Measurements from ENCODE around the gene AZIN2. TPM values are rescaled to one million over a fixed set of nuclear protein-coding genes. Genes with fewer than 3 reads are reported as not detected.

Gene AZIN2
- total RNA-seq, 1 donor from 2014 or later = 0.82 TPM

- Mint-ChIP-seq H3K4me1 (peaks cover 25% of the 10 kb centered on the region), H3K27me3 (no peaks in the 10 kb centered on the region)
- intact Hi-C loops (cut with micrococcal nuclease) = loop anchor here (1.0 kb wide), 9 partner anchors 46 to 477 kb away; partner anchors contain the start of genes AZIN2, RNF19B, S100PBP and YARS1
These were observed 46.3 kb downstream of the AZIN2 start for GRCh38 chr1:33127001-33127823.

GRCh38 chr1:33128781-33129180 lies 47.8 kb downstream of the AZIN2 start:
- CTCF ChIA-PET = no interaction called here
- TF ChIP-seq CTCF (IDR thresholded peaks at IDR 0.05) = no peak
- H3K9me3 Mint-ChIP-seq = peaks cover 4% of the 10 kb centered on the region
- H3K27ac Mint-ChIP-seq = peak overlapping the region; percentile 92
- no peak overlapping the region for H3K4me3 Mint-ChIP-seq
- intact Hi-C loops (cut with micrococcal nuclease) = no loop called here
- DNase-seq (no peak), ATAC-seq (ENCODE audit: low read depth) (no peak)
- POLR2A ChIA-PET = no interaction called here
- peaks cover 16% of the 10 kb centered on the region for H3K36me3 Mint-ChIP-seq (ENCODE audit: low read depth)
- peaks cover 25% of the 10 kb centered on the region for H3K4me1 Mint-ChIP-seq
- no peaks in the 10 kb centered on the region for H3K27me3 Mint-ChIP-seq

More at GRCh38 chr1:33127001-33127823, 46.3 kb downstream of the AZIN2 start:
- peak; percentile 93 for DNase-seq
- CTCF ChIA-PET = interaction anchor here (0.8 to 1.6 kb wide), 9 partner anchors 9 to 171 kb away, joined by 3 to 9 read pairs (median 4); partner anchors contain the start of genes RNF19B and TRIM62
- peak; percentile 98 for ATAC-seq (ENCODE audit: low read depth)
- Mint-ChIP-seq H3K4me3 (peak overlapping the region; percentile 93), H3K27ac (peak overlapping the region; percentile 92), H3K36me3 (ENCODE audit: low read depth) (peaks cover 13% of the 10 kb centered on the region), H3K9me3 (peaks cover 4% of the 10 kb centered on the region)
- POLR2A ChIA-PET = interaction anchor here (0.6 to 3.4 kb wide), 24 partner anchors 9 to 1113 kb away, joined by 3 to 54 read pairs (median 4); partner anchors contain the start of genes AZIN2, RBBP4, RNF19B and S100PBP
- no peak for TF ChIP-seq CTCF (IDR thresholded peaks at IDR 0.05)

GRCh38 chr1:33130297-33130696 lies 49.3 kb downstream of the AZIN2 start:
- ChIA-PET POLR2A (no interaction called here), CTCF (no interaction called here)
- peaks cover 3% of the 10 kb centered on the region for H3K9me3 Mint-ChIP-seq
- no peak overlapping the region for H3K27ac Mint-ChIP-seq
- intact Hi-C loops (cut with micrococcal nuclease) = no loop called here
- H3K27me3 Mint-ChIP-seq = no peaks in the 10 kb centered on the region
- peaks cover 25% of the 10 kb centered on the region for H3K4me1 Mint-ChIP-seq
- H3K36me3 Mint-ChIP-seq (ENCODE audit: low read depth) = peaks cover 15% of the 10 kb centered on the region
- no peak for TF ChIP-seq CTCF (IDR thresholded peaks at IDR 0.05)
- ATAC-seq (ENCODE audit: low read depth) = no peak
- DNase-seq = no peak
- H3K4me3 Mint-ChIP-seq = no peak overlapping the region

GRCh38 chr1:33131191-33131590 lies 50.2 kb downstream of the AZIN2 start:
- intact Hi-C loops (cut with micrococcal nuclease) = no loop called here
- ChIA-PET POLR2A (no interaction called here), CTCF (no interaction called here)
- Mint-ChIP-seq H3K9me3 (no peaks in the 10 kb centered on the region), H3K27me3 (no peaks in the 10 kb centered on the region), H3K4me3 (no peak overlapping the region), H3K36me3 (ENCODE audit: low read depth) (peaks cover 11% of the 10 kb centered on the region), H3K4me1 (peaks cover 23% of the 10 kb centered on the region), H3K27ac (no peak overlapping the region)
- no peak for DNase-seq
- no peak for TF ChIP-seq CTCF (IDR thresholded peaks at IDR 0.05)
- no peak for ATAC-seq (ENCODE audit: low read depth)

GRCh38 chr1:33132549-33132948 lies 51.6 kb downstream of the AZIN2 start:
- no peaks in the 10 kb centered on the region for H3K27me3 Mint-ChIP-seq
- POLR2A ChIA-PET = no interaction called here
- DNase-seq = no peak
- H3K27ac Mint-ChIP-seq = no peak overlapping the region
- CTCF ChIA-PET = no interaction called here
- intact Hi-C loops (cut with micrococcal nuclease) = no loop called here
- H3K9me3 Mint-ChIP-seq = no peaks in the 10 kb centered on the region
- peaks cover 11% of the 10 kb centered on the region for H3K4me1 Mint-ChIP-seq
- no peak for TF ChIP-seq CTCF (IDR thresholded peaks at IDR 0.05)
- no peak overlapping the region for H3K4me3 Mint-ChIP-seq
- ATAC-seq (ENCODE audit: low read depth) = no peak
- H3K36me3 Mint-ChIP-seq (ENCODE audit: low read depth) = peaks cover 4% of the 10 kb centered on the region

Data from activated B cell treated with CpG ODN at 0.5 μM for 24 hours (primary cell).